OCI-LY3 (cell line): ENCODE measurements around the gene ALKAL2.

Source experiments
- CTCF ChIP-seq: fragments of 200-600, 300-600 bp; sonication (generic); IDR thresholded peaks from 2 replicates; pipeline ENCODE4 v1.5.1; 2014; ENCODE audit warnings: antibody characterized with exemption, low read length, low read depth
- EZH2phosphoT487 ChIP-seq: fragments of 200-600 bp; shearing (Covaris generic); IDR thresholded peaks from 2 replicates; pipeline ENCODE4 v1.6.1; 2018; ENCODE audit warnings: antibody characterized with exemption, mixed run types, low read depth

GRCh38 chr2:264493-265468 is 23.1 kb downstream of the ALKAL2 start, which contains the start of gene ACP1:
- TF ChIP-seq CTCF (no peak), EZH2phosphoT487 (no peak)
